OCI-M1 (cell line): ENCODE data around the gene ADD1.

Source experiments
- DNase-seq: peaks from one replicate; lab custom pipeline; 2025; lab: John Stamatoyannopoulos, UW

Gene ADD1

GRCh38 chr4:2822461-2823300 is 21.0 kb upstream of the ADD1 start:
- no peak for DNase-seq

DNA sequence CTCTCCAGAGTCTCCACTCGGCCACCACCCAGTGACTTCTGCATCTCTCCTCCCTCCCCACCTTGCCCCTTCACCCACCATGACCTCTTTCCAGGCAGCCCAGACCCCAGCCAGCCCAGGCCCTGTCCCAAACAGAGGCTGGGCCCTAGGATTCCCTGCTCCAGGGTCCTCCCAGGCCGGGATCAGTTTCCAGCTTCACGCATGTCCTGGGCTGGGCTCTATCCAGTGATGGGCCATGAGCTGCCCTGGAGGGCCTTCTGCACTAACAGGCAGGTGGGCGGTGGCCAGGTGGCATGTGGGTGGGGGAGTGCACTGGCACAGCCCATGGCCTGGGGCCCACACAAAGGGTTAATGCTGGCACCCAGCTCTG is 20.4 kb upstream of the ADD1 start:
- DNase-seq = no peak

- DNase-seq = no peak
Measured at GRCh38 chr4:2823671-2824328, 19.8 kb upstream of the ADD1 start.

- DNase-seq = no peak
Measured at GRCh38 chr4:2824329-2824835, 19.3 kb upstream of the ADD1 start.

DNA sequence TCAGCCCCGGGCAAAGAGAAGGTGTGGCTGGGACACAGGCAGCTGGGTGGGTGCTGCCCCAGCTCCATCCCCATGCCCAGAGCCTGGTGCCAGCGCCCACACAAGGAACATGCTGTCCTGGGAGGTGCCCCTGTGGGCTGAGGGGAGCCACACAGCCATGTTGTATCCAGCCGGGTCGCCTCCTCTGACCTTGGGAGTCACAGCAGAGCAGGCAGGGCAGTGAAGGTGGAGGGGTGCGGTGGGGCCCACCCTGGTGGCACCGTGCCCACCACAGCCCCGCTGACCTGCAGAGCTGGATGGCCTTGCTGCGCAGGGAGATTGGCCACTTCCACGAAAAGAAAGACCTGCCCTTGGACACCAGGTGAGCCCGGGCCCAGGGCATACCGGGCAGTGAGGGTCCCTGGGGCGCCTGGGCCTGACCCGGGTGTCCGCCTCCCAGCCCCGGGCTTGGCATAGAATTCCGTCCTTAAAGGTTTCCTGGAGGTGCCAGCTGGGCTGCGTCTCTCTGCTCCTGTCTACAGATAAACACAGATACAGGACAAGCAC is 18.7 kb upstream of the ADD1 start:
- DNase-seq = no peak

DNA sequence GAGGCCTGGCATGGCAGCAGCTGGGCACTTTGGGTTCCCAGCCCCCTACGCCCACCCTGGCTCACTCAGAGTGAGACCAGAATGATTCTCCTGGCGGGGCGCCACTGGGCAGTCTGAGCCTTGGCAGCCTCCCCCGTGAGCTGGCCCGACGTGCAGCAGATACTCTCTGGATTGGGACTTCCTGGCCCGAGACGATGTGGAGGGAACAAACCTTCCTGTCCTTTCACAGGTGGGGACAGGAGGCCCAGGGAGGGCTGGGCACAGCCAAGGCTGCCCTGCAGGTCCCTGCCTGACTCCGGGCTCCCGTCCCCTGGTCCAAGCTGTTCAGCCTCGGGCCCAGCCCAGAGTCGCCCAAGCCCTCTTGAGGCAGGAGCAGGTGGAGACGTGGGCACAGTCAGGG is 17.9 kb upstream of the ADD1 start:
- no peak for DNase-seq

DNA sequence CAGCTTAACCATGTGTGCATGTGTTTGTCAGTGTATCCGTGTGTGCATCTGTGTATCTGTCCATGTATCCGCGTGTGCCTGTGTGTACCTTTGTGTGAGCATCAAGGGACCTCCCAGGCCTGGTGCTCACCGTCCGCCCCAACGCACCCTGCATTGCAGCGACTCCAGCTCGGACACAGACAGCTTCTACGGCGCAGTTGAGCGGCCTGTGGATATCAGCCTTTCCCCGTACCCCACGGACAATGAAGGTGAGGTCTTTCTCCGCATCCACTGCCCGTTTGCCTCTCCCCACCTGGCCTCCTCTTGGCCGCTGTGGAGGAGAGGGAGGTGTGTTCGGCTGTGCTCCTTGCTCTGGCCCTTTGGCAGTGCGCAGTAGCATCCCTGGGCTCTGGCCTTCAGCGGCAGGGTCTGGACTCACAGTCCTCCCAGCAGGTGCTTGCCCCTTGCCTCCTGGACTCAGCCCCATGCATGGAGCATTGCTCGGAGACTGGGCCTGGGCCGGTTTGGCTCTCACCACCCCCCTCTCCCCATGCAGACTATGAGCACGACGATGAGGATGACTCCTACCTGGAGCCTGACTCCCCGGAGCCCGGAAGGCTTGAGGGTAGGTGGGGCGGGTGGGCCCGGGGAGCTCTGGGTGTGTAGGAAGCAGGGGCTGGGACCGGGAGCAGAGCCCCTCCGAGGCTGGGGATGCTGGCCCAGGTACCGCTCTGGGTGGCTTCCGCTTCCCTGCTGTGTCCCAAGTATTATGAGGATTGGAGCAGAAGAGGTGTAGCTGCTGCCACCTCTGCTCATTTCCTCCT is 16.4 kb upstream of the ADD1 start:
- no peak for DNase-seq

- DNase-seq = no peak
Measured at GRCh38 chr4:2827874-2828751, 15.5 kb upstream of the ADD1 start.

GRCh38 chr4:2828758-2829181 is 14.9 kb upstream of the ADD1 start:
- no peak for DNase-seq

DNA sequence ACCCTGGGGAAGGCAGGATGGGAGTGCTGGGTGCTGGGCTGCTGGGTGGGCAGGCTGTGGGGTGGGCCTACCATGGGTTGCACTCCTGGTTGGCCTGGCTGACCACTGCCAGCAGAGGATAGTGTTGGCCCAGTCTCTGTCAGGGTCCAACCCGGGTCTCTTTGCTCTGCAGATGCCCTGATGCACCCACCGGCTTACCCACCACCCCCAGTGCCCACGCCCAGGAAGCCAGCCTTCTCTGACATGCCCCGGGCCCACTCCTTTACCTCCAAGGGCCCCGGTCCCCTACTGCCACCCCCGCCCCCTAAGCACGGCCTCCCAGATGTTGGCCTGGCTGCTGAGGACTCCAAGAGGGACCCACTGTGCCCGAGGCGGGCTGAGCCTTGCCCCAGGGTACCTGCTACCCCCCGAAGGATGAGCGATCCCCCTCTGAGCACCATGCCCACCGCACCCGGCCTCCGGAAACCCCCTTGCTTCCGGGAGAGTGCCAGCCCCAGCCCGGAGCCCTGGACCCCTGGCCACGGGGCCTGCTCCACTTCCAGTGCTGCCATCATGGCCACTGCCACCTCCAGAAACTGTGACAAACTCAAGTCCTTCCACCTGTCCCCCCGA is 14.2 kb upstream of the ADD1 start:
- DNase-seq = no peak

DNA sequence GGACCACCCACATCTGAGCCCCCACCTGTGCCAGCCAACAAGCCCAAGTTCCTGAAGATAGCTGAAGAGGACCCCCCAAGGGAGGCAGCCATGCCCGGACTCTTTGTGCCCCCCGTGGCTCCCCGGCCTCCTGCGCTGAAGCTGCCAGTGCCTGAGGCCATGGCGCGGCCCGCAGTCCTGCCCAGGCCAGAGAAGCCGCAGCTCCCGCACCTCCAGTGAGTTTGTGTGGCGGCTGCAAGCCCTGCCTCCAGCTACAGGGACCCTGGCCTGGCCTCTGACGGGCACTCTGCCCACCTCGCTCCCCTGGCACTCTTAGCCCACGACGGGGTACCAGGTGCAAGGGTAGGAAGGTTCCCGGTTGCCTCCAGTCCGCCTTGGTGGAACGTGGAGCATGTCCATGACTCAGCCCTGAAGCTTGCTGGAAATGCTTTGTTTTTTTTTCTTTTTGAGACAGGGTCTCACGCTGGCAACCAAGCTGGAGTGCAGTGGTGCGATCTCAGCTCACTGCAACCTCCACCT is 13.7 kb upstream of the ADD1 start:
- no peak for DNase-seq

DNA sequence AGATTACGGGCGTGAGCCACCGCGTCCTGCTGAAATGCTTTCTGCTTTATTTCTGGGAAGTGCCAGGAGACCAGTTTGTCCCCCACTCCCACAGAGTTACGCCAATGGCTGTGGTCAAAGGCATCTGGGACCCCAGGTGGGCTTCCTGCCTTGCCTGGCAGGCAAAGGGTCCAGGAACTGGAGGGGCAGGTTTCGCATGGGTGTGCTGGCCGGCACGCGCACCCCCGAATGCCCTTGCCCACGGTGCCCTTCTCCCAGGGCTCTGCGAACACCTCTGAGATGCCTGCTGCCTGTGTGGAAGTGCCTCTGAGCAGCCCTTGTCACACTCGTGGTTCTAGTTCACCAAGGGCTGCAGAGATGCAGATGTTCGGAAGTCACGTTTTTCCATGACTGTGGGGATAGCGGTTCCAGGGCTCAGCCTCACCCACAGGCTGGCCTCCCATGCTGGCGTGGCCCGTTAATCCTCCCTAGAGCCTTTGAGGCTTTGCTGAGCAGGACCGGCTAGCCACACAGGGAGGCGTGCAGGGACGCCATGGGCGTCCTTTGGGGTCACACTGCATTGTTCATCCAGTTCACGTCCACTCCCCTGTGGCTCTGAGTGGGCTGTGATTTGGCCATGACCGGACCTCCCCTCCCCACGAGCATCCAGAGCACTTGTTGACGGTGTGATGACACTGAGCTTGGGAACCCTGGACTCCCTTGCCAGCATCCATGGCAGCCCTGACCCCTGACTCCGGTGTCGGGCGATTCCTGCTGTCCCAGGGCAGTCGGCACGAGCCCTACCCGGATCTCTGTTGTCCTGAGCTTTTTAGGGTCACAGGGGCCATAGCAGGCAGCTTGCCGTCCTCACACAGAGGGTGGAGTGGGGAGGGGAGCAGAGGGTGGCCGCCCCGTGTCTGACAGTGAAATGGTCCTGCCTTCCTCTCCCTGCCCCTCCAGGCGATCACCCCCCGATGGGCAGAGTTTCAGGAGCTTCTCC is 12.7 kb upstream of the ADD1 start:
- DNase-seq = no peak

DNA sequence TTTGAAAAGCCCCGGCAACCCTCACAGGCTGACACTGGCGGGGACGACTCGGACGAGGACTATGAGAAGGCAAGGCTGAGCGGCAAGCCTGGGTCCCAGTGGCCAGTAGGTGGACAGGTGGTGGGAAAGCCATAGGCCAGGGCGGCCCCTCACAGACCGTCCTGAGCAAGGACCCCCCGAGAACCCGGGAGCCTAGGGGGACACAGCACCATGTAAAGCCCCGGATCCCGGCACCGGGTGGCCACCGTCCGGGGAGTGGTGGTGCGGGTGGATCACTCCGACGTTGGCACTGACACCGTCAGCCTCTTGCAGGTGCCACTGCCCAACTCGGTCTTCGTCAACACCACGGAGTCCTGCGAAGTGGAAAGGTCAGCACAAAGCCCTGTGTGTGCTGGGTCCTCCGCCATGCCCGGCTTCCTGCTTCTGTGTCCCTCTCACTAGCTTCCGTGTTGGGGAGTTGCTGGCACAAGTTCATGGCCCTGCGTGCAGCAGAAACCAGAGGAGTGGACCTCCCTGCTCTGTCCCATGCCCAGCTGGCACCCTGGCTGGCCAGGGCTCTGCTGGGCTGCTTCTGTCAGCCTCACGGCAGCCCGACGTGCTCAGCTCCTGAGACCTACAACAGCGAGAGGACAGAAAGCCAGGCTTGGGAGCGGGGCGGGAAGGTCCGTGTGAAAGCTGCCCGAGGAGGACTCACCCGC is 11.9 kb upstream of the ADD1 start:
- no peak for DNase-seq

GRCh38 chr4:2832309-2832980 is 11.2 kb upstream of the ADD1 start:
- no peak for DNase-seq

DNA sequence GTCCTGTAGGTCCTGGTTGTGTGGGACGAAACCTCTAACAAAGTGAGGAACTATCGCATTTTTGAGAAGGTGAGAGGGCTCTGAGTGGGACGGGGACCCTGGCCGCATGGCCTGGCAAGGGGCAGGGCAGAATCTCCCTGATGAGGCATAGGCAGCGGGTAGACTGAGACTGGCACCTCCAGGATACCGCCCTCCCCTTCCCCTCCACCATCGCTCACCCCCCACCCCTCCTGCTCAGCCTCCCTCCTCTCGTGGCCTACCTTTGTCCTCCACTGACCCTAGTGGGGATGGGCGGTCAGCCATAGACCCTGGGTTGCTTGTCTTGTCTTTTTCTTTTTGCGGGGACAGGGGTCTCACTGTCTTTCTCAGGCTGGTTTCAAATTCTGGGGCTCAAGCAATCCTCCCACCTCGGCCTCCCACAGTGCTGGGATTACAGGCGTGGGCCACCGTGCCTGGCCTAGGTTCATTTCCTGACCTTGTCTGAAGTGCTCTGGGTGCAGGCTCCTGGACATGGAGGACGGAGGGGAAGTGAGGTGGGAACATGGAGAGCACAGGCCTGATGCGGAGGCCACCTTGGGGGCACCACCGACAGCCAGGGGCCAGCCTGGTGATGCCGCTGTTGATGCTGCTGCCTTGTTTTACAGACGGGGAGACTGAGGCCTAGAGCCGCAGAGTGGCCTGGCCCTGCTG is 10.5 kb upstream of the ADD1 start:
- DNase-seq = no peak

- DNase-seq = no peak
Measured at GRCh38 chr4:2833671-2834000, 10.0 kb upstream of the ADD1 start.

GRCh38 chr4:2834001-2834921 is 9.4 kb upstream of the ADD1 start:
- DNase-seq = no peak
